ENCODE results near the gene SGIP1. TPM values are rescaled to one million over a fixed set of nuclear protein-coding genes. Genes with fewer than 3 reads are reported as not detected.

Gene SGIP1
- total and polyA plus RNA-seq, 4 donors, result 2.7 to 17.0 (median 4.7) TPM

DNA sequence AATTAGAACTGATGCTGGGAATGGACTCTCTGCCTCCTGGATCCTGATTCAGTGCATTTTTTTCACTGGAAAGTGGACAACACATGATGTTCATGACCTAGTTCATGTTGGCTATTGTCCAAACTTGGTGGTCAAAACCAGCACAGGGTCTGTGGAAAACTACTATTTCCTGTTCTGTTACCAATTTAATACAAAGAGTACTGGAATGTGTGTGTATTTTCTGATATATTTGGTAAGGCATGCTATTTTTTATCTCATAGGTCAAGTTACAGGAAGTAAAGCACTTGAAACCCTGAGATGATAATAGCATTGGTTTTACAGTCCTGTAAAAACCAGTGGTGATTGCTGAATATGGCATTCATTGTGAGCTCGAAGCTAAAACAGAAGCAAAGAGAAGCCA is 89.9 kb downstream of the SGIP1 start:
- ATAC-seq (ENCODE audit: insufficient read depth, low FRiP score) (no peak), DNase-seq (peak in 1 of 3 donors; percentile 6)
- TF ChIP-seq, protein P1, sequence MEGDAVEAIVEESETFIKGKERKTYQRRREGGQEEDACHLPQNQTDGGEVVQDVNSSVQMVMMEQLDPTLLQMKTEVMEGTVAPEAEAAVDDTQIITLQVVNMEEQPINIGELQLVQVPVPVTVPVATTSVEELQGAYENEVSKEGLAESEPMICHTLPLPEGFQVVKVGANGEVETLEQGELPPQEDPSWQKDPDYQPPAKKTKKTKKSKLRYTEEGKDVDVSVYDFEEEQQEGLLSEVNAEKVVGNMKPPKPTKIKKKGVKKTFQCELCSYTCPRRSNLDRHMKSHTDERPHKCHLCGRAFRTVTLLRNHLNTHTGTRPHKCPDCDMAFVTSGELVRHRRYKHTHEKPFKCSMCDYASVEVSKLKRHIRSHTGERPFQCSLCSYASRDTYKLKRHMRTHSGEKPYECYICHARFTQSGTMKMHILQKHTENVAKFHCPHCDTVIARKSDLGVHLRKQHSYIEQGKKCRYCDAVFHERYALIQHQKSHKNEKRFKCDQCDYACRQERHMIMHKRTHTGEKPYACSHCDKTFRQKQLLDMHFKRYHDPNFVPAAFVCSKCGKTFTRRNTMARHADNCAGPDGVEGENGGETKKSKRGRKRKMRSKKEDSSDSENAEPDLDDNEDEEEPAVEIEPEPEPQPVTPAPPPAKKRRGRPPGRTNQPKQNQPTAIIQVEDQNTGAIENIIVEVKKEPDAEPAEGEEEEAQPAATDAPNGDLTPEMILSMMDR (IDR thresholded peaks at IDR 0.05; ENCODE audit: control extremely low read depth, extremely low read depth), result no peak
- Histone ChIP-seq H3K36me3 (ENCODE audit: control insufficient read depth in 4 of 4, insufficient read depth in 4 of 4, low read length in 4 of 4) (no peaks in the 10 kb centered on the region), H3K27ac (ENCODE audit: low read depth in 1 of 2, low read length in 1 of 2) (peak overlapping the region in 1 of 2 donors; percentile 23), H3K27me3 (ENCODE audit: control insufficient read depth in 3 of 3, insufficient read depth in 3 of 3, low read length in 2 of 3) (no peaks in the 10 kb centered on the region), H3K9ac (ENCODE audit: insufficient read depth in 1 of 2, low read length in 2 of 2) (no peak overlapping the region), H3K9me3 (ENCODE audit: control insufficient read depth in 4 of 4, insufficient read depth in 3 of 4, low read length in 3 of 4) (no peaks in the 10 kb centered on the region), H3K4me1 (ENCODE audit: control insufficient read depth in 5 of 5, insufficient read depth in 5 of 5, low read length in 5 of 5) (peaks cover 0 to 9% (median 0%) of the 10 kb centered on the region in 5 donors), H3K4me3 (no peak overlapping the region)
- 43 to 65% methylated on average over 1 of the region's 1 CpG for WGBS, 2 donors

- 93 to 95% methylated on average over 1 of the region's 1 CpG for WGBS, 2 donors
- Histone ChIP-seq H3K9ac (ENCODE audit: insufficient read depth in 1 of 2, low read length in 2 of 2) (no peak overlapping the region), H3K27ac (ENCODE audit: low read depth in 1 of 2, low read length in 1 of 2) (peak overlapping the region in 1 of 2 donors; percentile 45), H3K4me3 (no peak overlapping the region), H3K27me3 (ENCODE audit: control insufficient read depth in 3 of 3, insufficient read depth in 3 of 3, low read length in 2 of 3) (no peaks in the 10 kb centered on the region), H3K9me3 (ENCODE audit: control insufficient read depth in 4 of 4, insufficient read depth in 3 of 4, low read length in 3 of 4) (no peaks in the 10 kb centered on the region), H3K4me1 (ENCODE audit: control insufficient read depth in 5 of 5, insufficient read depth in 5 of 5, low read length in 5 of 5) (peaks cover 0 to 9% (median 0%) of the 10 kb centered on the region in 5 donors), H3K36me3 (ENCODE audit: control insufficient read depth in 4 of 4, insufficient read depth in 4 of 4, low read length in 4 of 4) (no peaks in the 10 kb centered on the region)
- TF ChIP-seq, protein P1 (IDR thresholded peaks at IDR 0.05; ENCODE audit: control extremely low read depth, extremely low read depth), result no peak
- DNase-seq (no peak), ATAC-seq (ENCODE audit: insufficient read depth, low FRiP score) (no peak)
These were observed 90.6 kb downstream of the SGIP1 start for GRCh38 chr1:66624412-66625060.

- H3K36me3 ChIP-seq (ENCODE audit: control insufficient read depth in 4 of 4, insufficient read depth in 4 of 4, low read length in 4 of 4), result peaks cover 0 to 3% (median 0%) of the 10 kb centered on the region in 4 donors
- DNase-seq (no peak), ATAC-seq (ENCODE audit: insufficient read depth, low FRiP score) (no peak)
- H3K4me1 ChIP-seq (ENCODE audit: control insufficient read depth in 5 of 5, insufficient read depth in 5 of 5, low read length in 5 of 5), result peaks cover 0 to 9% (median 0%) of the 10 kb centered on the region in 5 donors
- no peak overlapping the region for H3K9ac ChIP-seq (ENCODE audit: insufficient read depth in 1 of 2, low read length in 2 of 2)
- H3K27ac ChIP-seq (ENCODE audit: low read depth in 1 of 2, low read length in 1 of 2), result no peak overlapping the region
- no peaks in the 10 kb centered on the region for H3K27me3 ChIP-seq (ENCODE audit: control insufficient read depth in 3 of 3, insufficient read depth in 3 of 3, low read length in 2 of 3)
- no peaks in the 10 kb centered on the region for H3K9me3 ChIP-seq (ENCODE audit: control insufficient read depth in 4 of 4, insufficient read depth in 3 of 4, low read length in 3 of 4)
- TF ChIP-seq, protein P1 (IDR thresholded peaks at IDR 0.05; ENCODE audit: control extremely low read depth, extremely low read depth), result no peak
- H3K4me3 ChIP-seq, result no peak overlapping the region
These were observed 92.3 kb downstream of the SGIP1 start for GRCh38 chr1:66626261-66626660.

DNA sequence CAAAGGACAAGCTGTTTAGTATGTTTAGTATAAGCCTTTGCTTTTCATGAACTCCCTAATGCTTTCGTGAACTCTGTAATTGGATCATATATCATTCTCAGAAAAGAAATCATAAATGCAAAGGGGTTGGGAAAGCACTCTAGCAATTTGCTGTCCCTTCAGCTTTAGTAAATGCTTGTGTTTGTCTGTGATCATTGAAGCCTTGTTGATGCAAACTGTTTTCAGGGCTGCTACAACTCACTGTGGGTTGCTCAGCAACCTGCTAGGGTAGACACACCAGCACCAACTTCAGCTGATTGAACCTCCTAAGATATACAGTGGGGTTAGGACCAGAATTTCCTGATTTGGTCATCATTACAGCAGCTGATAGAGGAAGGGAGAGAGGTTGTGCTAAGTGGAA is 95.0 kb downstream of the SGIP1 start:
- Histone ChIP-seq H3K9me3 (ENCODE audit: control insufficient read depth in 4 of 4, insufficient read depth in 3 of 4, low read length in 3 of 4) (no peaks in the 10 kb centered on the region), H3K4me1 (ENCODE audit: control insufficient read depth in 5 of 5, insufficient read depth in 5 of 5, low read length in 5 of 5) (peaks cover 0 to 10% (median 0%) of the 10 kb centered on the region in 5 donors), H3K27ac (ENCODE audit: low read depth in 1 of 2, low read length in 1 of 2) (no peak overlapping the region), H3K27me3 (ENCODE audit: control insufficient read depth in 3 of 3, insufficient read depth in 3 of 3, low read length in 2 of 3) (no peaks in the 10 kb centered on the region), H3K36me3 (ENCODE audit: control insufficient read depth in 4 of 4, insufficient read depth in 4 of 4, low read length in 4 of 4) (peaks cover 0 to 3% (median 0%) of the 10 kb centered on the region in 4 donors), H3K4me3 (no peak overlapping the region), H3K9ac (ENCODE audit: insufficient read depth in 1 of 2, low read length in 2 of 2) (no peak overlapping the region)
- TF ChIP-seq, protein P1 (IDR thresholded peaks at IDR 0.05; ENCODE audit: control extremely low read depth, extremely low read depth), result no peak
- DNase-seq (no peak), ATAC-seq (ENCODE audit: insufficient read depth, low FRiP score) (no peak)
- 87 to 90% methylated on average over 1 of the region's 1 CpG for WGBS, 2 donors
